ENCODE measurements around the gene ZBTB1. TPM values are rescaled to one million over a fixed set of nuclear protein-coding genes. Genes with fewer than 3 reads are reported as not detected.

ZBTB1 gene
- total RNA-seq, 1 experiment from 2014 or later: 24.7 TPM

DNA sequence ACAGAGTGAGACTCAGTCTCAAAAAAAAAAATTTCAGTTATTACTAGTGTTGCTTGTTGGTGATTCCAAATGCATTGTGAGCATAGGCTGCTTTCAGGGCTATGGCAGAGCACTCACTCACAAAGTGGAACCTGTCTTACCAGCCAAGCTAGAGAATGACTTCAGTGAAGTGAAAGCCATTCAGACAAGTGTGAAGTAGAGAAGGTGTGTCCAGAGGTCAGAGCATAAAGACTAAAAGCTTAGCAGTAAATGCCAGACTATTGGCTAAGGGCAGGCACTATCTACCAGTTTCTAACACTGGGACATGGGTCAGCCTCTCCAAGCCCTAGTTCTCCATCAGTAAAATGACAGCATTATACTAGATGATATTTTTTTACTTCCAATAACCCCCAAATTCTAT, 57.9 kb downstream of the ZBTB1 start (continued):
- TF ChIP-seq CBFB (CRISPR knock-in tag; IDR thresholded peaks at IDR 0.05; ENCODE audit: low read depth) (no peak), SP1 (CRISPR knock-in tag; conservative IDR thresholded peaks at IDR 0.05) (no peak), TEAD1 (CRISPR knock-in tag; IDR thresholded peaks at IDR 0.05) (no peak), ZNF232 (CRISPR knock-in tag; IDR thresholded peaks at IDR 0.05) (no peak), JAZF1 (CRISPR knock-in tag; IDR thresholded peaks at IDR 0.05) (no peak)
- TF ChIP-seq, protein P1, sequence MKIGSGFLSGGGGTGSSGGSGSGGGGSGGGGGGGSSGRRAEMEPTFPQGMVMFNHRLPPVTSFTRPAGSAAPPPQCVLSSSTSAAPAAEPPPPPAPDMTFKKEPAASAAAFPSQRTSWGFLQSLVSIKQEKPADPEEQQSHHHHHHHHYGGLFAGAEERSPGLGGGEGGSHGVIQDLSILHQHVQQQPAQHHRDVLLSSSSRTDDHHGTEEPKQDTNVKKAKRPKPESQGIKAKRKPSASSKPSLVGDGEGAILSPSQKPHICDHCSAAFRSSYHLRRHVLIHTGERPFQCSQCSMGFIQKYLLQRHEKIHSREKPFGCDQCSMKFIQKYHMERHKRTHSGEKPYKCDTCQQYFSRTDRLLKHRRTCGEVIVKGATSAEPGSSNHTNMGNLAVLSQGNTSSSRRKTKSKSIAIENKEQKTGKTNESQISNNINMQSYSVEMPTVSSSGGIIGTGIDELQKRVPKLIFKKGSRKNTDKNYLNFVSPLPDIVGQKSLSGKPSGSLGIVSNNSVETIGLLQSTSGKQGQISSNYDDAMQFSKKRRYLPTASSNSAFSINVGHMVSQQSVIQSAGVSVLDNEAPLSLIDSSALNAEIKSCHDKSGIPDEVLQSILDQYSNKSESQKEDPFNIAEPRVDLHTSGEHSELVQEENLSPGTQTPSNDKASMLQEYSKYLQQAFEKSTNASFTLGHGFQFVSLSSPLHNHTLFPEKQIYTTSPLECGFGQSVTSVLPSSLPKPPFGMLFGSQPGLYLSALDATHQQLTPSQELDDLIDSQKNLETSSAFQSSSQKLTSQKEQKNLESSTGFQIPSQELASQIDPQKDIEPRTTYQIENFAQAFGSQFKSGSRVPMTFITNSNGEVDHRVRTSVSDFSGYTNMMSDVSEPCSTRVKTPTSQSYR (CRISPR knock-in tag; IDR thresholded peaks at IDR 0.05): no peak
- TF ChIP-seq, protein P2, sequence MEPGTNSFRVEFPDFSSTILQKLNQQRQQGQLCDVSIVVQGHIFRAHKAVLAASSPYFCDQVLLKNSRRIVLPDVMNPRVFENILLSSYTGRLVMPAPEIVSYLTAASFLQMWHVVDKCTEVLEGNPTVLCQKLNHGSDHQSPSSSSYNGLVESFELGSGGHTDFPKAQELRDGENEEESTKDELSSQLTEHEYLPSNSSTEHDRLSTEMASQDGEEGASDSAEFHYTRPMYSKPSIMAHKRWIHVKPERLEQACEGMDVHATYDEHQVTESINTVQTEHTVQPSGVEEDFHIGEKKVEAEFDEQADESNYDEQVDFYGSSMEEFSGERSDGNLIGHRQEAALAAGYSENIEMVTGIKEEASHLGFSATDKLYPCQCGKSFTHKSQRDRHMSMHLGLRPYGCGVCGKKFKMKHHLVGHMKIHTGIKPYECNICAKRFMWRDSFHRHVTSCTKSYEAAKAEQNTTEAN (CRISPR knock-in tag; IDR thresholded peaks at IDR 0.05): no peak

DNA sequence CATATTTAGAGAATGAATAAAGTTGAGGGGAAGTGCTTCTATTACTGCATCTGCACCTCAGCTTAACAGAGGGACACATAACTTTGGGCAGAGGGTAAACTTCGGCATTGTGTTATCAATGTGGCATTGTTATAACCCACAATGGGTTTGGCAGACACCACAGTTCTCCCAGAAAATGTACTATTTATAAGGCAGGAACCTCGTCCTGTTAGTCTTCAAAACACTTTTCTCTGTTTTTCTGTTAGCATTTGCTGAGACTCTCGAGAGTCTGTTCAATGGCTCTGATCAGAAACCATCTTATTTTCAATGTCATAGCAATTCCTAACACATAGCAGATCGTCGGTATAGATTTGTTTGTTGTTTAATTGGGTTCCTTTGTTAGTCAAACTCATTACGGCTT, 59.1 kb downstream of the ZBTB1 start:
- Mint-ChIP-seq H3K4me3 (no peak overlapping the region), H3K27me3 (ENCODE audit: low read depth) (no peaks in the 10 kb centered on the region; the same call in 1 of the 2 replicates), H3K27ac (no peak overlapping the region), H3K4me1 (peaks cover 17% of the 10 kb centered on the region), H3K9me3 (no peaks in the 10 kb centered on the region), H3K36me3 (no peaks in the 10 kb centered on the region)
- ChIA-PET CTCF (interaction anchor here (0.8 kb wide), 1 partner anchor 73 kb away, joined by 4 read pairs; no protein-coding TSS in a partner anchor), POLR2A (no interaction called here)
- ATAC-seq (no peak), DNase-seq (ENCODE audit: low spot score) (no peak)
- TF ChIP-seq, protein P3, sequence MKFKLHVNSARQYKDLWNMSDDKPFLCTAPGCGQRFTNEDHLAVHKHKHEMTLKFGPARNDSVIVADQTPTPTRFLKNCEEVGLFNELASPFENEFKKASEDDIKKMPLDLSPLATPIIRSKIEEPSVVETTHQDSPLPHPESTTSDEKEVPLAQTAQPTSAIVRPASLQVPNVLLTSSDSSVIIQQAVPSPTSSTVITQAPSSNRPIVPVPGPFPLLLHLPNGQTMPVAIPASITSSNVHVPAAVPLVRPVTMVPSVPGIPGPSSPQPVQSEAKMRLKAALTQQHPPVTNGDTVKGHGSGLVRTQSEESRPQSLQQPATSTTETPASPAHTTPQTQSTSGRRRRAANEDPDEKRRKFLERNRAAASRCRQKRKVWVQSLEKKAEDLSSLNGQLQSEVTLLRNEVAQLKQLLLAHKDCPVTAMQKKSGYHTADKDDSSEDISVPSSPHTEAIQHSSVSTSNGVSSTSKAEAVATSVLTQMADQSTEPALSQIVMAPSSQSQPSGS (CRISPR knock-in tag; IDR thresholded peaks at IDR 0.05; ENCODE audit: borderline replicate concordance, low read depth): no peak
- TF ChIP-seq, protein P4, sequence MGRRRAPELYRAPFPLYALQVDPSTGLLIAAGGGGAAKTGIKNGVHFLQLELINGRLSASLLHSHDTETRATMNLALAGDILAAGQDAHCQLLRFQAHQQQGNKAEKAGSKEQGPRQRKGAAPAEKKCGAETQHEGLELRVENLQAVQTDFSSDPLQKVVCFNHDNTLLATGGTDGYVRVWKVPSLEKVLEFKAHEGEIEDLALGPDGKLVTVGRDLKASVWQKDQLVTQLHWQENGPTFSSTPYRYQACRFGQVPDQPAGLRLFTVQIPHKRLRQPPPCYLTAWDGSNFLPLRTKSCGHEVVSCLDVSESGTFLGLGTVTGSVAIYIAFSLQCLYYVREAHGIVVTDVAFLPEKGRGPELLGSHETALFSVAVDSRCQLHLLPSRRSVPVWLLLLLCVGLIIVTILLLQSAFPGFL (CRISPR knock-in tag; IDR thresholded peaks at IDR 0.05; ENCODE audit: borderline replicate concordance): no peak
- TF ChIP-seq SMAD3 (CRISPR knock-in tag; IDR thresholded peaks at IDR 0.05; ENCODE audit: borderline replicate concordance) (no peak), SP1 (CRISPR knock-in tag; conservative IDR thresholded peaks at IDR 0.05) (no peak), ZNF671 (CRISPR knock-in tag; IDR thresholded peaks at IDR 0.05) (no peak), GRHL2 (CRISPR knock-in tag; IDR thresholded peaks at IDR 0.05; ENCODE audit: insufficient replicate concordance, severe bottlenecking) (no peak), MXD4 (CRISPR knock-in tag; IDR thresholded peaks at IDR 0.05; ENCODE audit: borderline replicate concordance) (no peak), NR2C2 (CRISPR knock-in tag; IDR thresholded peaks at IDR 0.05) (no peak), ZNF232 (CRISPR knock-in tag; IDR thresholded peaks at IDR 0.05) (no peak), NFE2L1 (CRISPR knock-in tag; IDR thresholded peaks at IDR 0.05) (no peak), OVOL2 (CRISPR knock-in tag; IDR thresholded peaks at IDR 0.05; ENCODE audit: borderline replicate concordance) (no peak), JUN (CRISPR knock-in tag; IDR thresholded peaks at IDR 0.05) (no peak), ZNF416 (CRISPR knock-in tag; IDR thresholded peaks at IDR 0.05) (no peak), ZBTB21 (CRISPR knock-in tag; IDR thresholded peaks at IDR 0.05; ENCODE audit: borderline replicate concordance) (no peak)
- TF ChIP-seq, protein P5, sequence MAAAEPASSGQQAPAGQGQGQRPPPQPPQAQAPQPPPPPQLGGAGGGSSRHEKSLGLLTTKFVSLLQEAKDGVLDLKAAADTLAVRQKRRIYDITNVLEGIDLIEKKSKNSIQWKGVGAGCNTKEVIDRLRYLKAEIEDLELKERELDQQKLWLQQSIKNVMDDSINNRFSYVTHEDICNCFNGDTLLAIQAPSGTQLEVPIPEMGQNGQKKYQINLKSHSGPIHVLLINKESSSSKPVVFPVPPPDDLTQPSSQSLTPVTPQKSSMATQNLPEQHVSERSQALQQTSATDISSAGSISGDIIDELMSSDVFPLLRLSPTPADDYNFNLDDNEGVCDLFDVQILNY (CRISPR knock-in tag; IDR thresholded peaks at IDR 0.05): no peak
- TF ChIP-seq, protein P6, sequence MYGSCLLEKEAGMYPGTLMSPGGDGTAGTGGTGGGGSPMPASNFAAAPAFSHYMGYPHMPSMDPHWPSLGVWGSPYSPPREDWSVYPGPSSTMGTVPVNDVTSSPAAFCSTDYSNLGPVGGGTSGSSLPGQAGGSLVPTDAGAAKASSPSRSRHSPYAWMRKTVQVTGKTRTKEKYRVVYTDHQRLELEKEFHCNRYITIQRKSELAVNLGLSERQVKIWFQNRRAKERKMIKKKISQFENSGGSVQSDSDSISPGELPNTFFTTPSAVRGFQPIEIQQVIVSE (CRISPR knock-in tag; IDR thresholded peaks at IDR 0.05; ENCODE audit: borderline replicate concordance): no peak
- TF ChIP-seq, protein P1 (CRISPR knock-in tag; IDR thresholded peaks at IDR 0.05): no peak
- TF ChIP-seq, protein P7, sequence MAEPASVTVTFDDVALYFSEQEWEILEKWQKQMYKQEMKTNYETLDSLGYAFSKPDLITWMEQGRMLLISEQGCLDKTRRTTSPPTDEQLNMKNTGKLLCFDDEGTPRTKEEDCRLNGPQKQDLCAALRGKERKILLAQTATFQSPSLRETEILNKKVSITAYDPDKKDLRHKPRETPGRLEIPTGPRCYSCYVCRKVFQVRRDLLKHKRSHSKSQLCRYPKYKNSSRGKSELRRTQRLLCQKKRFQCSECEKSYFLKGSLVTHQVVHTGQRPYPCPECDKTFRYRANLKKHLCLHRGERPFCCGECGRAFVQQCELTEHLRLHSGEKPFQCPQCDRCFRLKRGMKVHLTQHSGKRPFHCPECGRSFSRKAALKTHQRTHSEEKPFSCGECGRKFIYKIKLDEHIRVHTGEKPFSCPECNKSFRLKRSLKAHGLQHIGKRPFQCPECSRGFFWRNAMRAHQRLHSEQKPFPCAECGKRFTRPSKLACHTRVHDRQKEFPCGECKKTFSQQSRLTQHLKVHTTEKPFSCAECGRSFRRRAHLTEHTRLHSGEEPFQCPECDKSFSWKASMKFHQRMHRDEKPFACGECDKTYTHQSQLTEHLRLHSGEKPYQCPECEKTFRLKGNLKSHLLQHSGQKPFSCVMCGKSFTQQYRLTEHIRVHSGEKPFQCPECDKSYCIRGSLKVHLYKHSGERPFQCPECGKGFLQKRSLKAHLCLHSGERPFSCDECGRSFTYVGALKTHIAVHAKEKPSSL (CRISPR knock-in tag; conservative IDR thresholded peaks at IDR 0.05): no peak
